ENCODE results near the gene NAA11.

Gene NAA11

GRCh38 chr4:79267671-79268070, 58.2 kb downstream of the NAA11 start:
- CTCF ChIA-PET = no interaction called here
- H3K4me3 ChIP-seq (ENCODE audit: low read depth, low read length) = no peak overlapping the region
- TF ChIP-seq CTCF (IDR thresholded peaks at IDR 0.05; ENCODE audit: insufficient read depth, low read length, missing control alignments) = no peak
- DNase-seq (ENCODE audit: low read depth, low spot score) = no peak
- POLR2A ChIA-PET = no interaction called here

Data from AG04449 (cell line).